ENCODE results near the gene MIOS. TPM values are rescaled to one million over a fixed set of nuclear protein-coding genes. Genes with fewer than 3 reads are reported as not detected.

Gene MIOS
- total and polyA plus RNA-seq, 12 donors: 8.7 to 51.3 (median 24.7) TPM

GRCh38 chr7:7552199-7552598, 14.5 kb upstream of the MIOS start:
- H3K27ac ChIP-seq: no peak overlapping the region
- TF ChIP-seq POLR2A (IDR thresholded peaks at IDR 0.05): no peak
- TF ChIP-seq, protein P1, sequence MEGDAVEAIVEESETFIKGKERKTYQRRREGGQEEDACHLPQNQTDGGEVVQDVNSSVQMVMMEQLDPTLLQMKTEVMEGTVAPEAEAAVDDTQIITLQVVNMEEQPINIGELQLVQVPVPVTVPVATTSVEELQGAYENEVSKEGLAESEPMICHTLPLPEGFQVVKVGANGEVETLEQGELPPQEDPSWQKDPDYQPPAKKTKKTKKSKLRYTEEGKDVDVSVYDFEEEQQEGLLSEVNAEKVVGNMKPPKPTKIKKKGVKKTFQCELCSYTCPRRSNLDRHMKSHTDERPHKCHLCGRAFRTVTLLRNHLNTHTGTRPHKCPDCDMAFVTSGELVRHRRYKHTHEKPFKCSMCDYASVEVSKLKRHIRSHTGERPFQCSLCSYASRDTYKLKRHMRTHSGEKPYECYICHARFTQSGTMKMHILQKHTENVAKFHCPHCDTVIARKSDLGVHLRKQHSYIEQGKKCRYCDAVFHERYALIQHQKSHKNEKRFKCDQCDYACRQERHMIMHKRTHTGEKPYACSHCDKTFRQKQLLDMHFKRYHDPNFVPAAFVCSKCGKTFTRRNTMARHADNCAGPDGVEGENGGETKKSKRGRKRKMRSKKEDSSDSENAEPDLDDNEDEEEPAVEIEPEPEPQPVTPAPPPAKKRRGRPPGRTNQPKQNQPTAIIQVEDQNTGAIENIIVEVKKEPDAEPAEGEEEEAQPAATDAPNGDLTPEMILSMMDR (IDR thresholded peaks at IDR 0.05): no peak
- WGBS, 4 donors: 77 to 83% (median 80%) methylated on average over 2 of the region's 2 CpGs
- no peaks in the 10 kb centered on the region for H3K27me3 ChIP-seq
- intact Hi-C loops (cut with DNase I): no loop called here
- H3K4me3 ChIP-seq: no peak overlapping the region
- peaks cover 3 to 9% of the 10 kb centered on the region in 2 donors for H3K4me1 ChIP-seq (replicated peaks in 1 of 2)
- H3K36me3 ChIP-seq (replicated peaks in 1 of 2): no peaks in the 10 kb centered on the region
- no peak for DNase-seq
- H3K9me3 ChIP-seq (replicated peaks in 1 of 3): no peaks in the 10 kb centered on the region

GRCh38 chr7:7553386-7553785, 13.3 kb upstream of the MIOS start:
- intact Hi-C loops (cut with DNase I): no loop called here
- H3K27me3 ChIP-seq: no peaks in the 10 kb centered on the region
- no peak overlapping the region for H3K27ac ChIP-seq
- DNase-seq: no peak
- H3K4me1 ChIP-seq (replicated peaks in 1 of 2): peaks cover 3 to 9% of the 10 kb centered on the region in 2 donors
- 78 to 93% (median 85%) methylated on average over 1 of the region's 1 CpG for WGBS, 4 donors
- H3K4me3 ChIP-seq: no peak overlapping the region
- no peaks in the 10 kb centered on the region for H3K36me3 ChIP-seq (replicated peaks in 1 of 2)
- TF ChIP-seq, protein P1 (IDR thresholded peaks at IDR 0.05): no peak
- no peak for TF ChIP-seq POLR2A (IDR thresholded peaks at IDR 0.05)
- no peaks in the 10 kb centered on the region for H3K9me3 ChIP-seq (replicated peaks in 1 of 3)

- 70 to 94% (median 88%) methylated on average over 5 of the region's 5 CpGs for WGBS, 4 donors
- no peak for TF ChIP-seq POLR2A (IDR thresholded peaks at IDR 0.05)
- TF ChIP-seq, protein P1 (IDR thresholded peaks at IDR 0.05): no peak
- Histone ChIP-seq H3K4me1 (replicated peaks in 1 of 2) (peaks cover 3 to 8% of the 10 kb centered on the region in 2 donors), H3K36me3 (replicated peaks in 1 of 2) (no peaks in the 10 kb centered on the region), H3K27ac (no peak overlapping the region), H3K4me3 (no peak overlapping the region), H3K9me3 (replicated peaks in 1 of 3) (no peaks in the 10 kb centered on the region), H3K27me3 (no peaks in the 10 kb centered on the region)
- no peak for DNase-seq
- intact Hi-C loops (cut with DNase I): no loop called here
These were observed 12.7 kb upstream of the MIOS start for GRCh38 chr7:7554021-7554432.

DNA sequence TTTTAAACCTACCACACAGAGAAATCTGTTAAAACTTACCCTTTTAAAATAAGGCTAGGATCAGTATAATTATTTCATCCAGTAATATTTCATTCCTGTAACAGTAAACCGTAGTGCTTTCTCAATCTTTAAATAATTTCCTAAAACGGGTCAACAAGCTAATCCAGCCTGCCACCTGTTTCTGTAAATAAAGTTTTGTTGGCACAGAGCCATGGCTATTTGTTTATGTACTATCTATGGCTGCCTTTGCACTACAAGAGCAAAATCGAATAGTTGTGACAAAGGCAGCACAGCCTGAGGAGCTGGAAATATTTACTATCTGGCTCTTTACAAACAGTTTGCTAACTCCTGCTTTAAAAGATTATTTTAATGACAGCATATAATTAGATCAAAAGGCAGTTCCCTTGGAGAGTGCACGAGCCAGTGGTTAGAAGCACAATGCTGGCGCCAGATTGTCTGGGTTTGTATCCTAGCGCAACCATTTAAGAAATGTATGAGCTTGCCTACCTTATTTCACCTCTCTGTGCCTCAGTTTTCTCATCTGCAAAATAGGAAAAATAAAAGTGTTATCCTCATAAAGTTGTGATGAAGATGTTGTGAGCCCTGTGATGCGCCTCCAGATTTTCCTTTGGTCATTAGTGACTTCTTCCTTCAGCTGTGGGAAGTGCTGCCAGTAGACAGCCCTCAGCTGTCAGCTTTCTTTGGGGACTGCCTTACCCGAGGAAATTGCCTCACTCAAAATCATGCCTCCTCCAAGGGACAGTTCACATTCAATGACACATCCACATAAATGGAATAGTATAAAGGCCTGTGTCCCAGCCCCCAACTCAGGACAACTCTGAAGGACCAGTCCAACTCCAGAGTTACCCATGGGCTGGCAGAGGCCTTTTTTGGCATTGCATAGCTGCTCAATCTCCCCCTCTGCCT, 11.8 kb upstream of the MIOS start:
- Histone ChIP-seq H3K4me3 (no peak overlapping the region), H3K4me1 (replicated peaks in 1 of 2) (peaks cover 0 to 3% of the 10 kb centered on the region in 2 donors), H3K27me3 (no peaks in the 10 kb centered on the region), H3K9me3 (replicated peaks in 1 of 3) (no peaks in the 10 kb centered on the region), H3K27ac (no peak overlapping the region), H3K36me3 (replicated peaks in 1 of 2) (no peaks in the 10 kb centered on the region)
- TF ChIP-seq, protein P1 (IDR thresholded peaks at IDR 0.05): no peak
- TF ChIP-seq POLR2A (IDR thresholded peaks at IDR 0.05): no peak
- WGBS, 4 donors: 73 to 76% (median 74%) methylated on average over 8 of the region's 8 CpGs
- intact Hi-C loops (cut with DNase I): no loop called here
- DNase-seq: peak in 1 of 7 donors; percentile 69
